GM12878 (cell line): ENCODE results near the gene MFSD11. TPM values are rescaled to one million over a fixed set of nuclear protein-coding genes. Genes with fewer than 3 reads are reported as not detected.

Source experiments
- CHD2 ChIP-seq: IDR thresholded peaks from 2 replicates; pipeline ENCODE4 v1.6.1; 2011; ENCODE audit warnings: low read depth, low read length, improper control_type of control experiment, borderline replicate concordance
- DPF2 ChIP-seq: fragments of 450-650 bp; IDR thresholded peaks from 2 replicates; pipeline ENCODE4 v1.6.1; 2017; ENCODE audit warnings: mild to moderate bottlenecking
- EP300 ChIP-seq, 2 experiments: fragments of 150-350 bp in 1 of 2; IDR thresholded peaks; 2 replicates each; pipeline ENCODE4 v1.6.1; 2011 to 2012; ENCODE audit warnings: low read depth in 2 of 2, low read length in 2 of 2, borderline replicate concordance in 1 of 2, improper control_type of control experiment in 1 of 2, inconsistent platforms in 1 of 2; ENCODE audit not compliant: control insufficient read depth in 1 of 2
- FOS ChIP-seq: IDR thresholded peaks from 3 replicates; pipeline ENCODE4 v1.6.1; 2011; ENCODE audit warnings: borderline replicate concordance; ENCODE audit not compliant: insufficient read length; ENCODE audit errors: extremely low read depth
- HCFC1 ChIP-seq: fragments of 150-350 bp; IDR thresholded peaks from 2 replicates; pipeline ENCODE4 v1.6.1; 2014; ENCODE audit warnings: low read length
- HDAC6 ChIP-seq: fragments of 200-600 bp; sonication (generic); IDR thresholded peaks from one replicate; pipeline ENCODE4 v1.8.0; 2017; ENCODE audit warnings: antibody characterized with exemption; ENCODE audit not compliant: unreplicated experiment
- IRF4 ChIP-seq: IDR thresholded peaks from 2 replicates; pipeline ENCODE4 v1.6.1; 2011; ENCODE audit warnings: low read depth, low read length
- MYB ChIP-seq: fragments of 150-350 bp; IDR thresholded peaks from 2 replicates; pipeline ENCODE4 v1.6.1; 2014; ENCODE audit warnings: mild to moderate bottlenecking, low read depth, low read length, borderline replicate concordance
- MYC ChIP-seq: IDR thresholded peaks from 2 replicates; pipeline ENCODE4 v1.6.1; 2011; ENCODE audit warnings: mild to moderate bottlenecking, low read length, moderate library complexity, inconsistent platforms; ENCODE audit not compliant: insufficient read depth, insufficient replicate concordance, insufficient read length, severe bottlenecking
- NFXL1 ChIP-seq: fragments of 450-650 bp; IDR thresholded peaks from 2 replicates; pipeline ENCODE4 v1.6.1; 2017; ENCODE audit warnings: antibody characterized with exemption, mild to moderate bottlenecking, borderline replicate concordance
- NFYB ChIP-seq: IDR thresholded peaks from 2 replicates; pipeline ENCODE4 v1.6.1; 2011; ENCODE audit warnings: low read depth, mild to moderate bottlenecking, low read length, improper control_type of control experiment, moderate library complexity; ENCODE audit not compliant: insufficient read depth
- NRF1 ChIP-seq: conservative IDR thresholded peaks from 2 replicates; pipeline ENCODE4 v1.6.1; 2011; ENCODE audit warnings: mild to moderate bottlenecking, low read depth, low read length, improper control_type of control experiment
- PAX5 ChIP-seq: IDR thresholded peaks from 2 replicates; pipeline ENCODE4 v1.6.1; 2011; ENCODE audit warnings: low read depth, low read length, borderline replicate concordance
- PML ChIP-seq: IDR thresholded peaks from 2 replicates; pipeline ENCODE4 v1.6.1; 2012; ENCODE audit warnings: low read length, inconsistent platforms
- POLR2AphosphoS2 ChIP-seq: IDR thresholded peaks from 2 replicates; pipeline ENCODE4 v1.6.1; 2011; ENCODE audit warnings: low read depth, mild to moderate bottlenecking, low read length, improper control_type of control experiment, moderate library complexity
- RAD21 ChIP-seq: IDR thresholded peaks from 2 replicates; pipeline ENCODE4 v1.6.1; 2011; ENCODE audit warnings: mild to moderate bottlenecking, low read depth, low read length, moderate library complexity; ENCODE audit not compliant: insufficient read depth
- SREBF1 ChIP-seq: IDR thresholded peaks from 2 replicates; pipeline ENCODE4 v1.6.1; 2012; ENCODE audit warnings: mild to moderate bottlenecking, low read length
- SRF ChIP-seq, 2 experiments: IDR thresholded peaks; 2 replicates each; pipeline ENCODE4 v1.6.1; 2011; ENCODE audit warnings: low read depth in 2 of 2, low read length in 2 of 2, mild to moderate bottlenecking in 1 of 2, moderate library complexity in 1 of 2
- TCF12 ChIP-seq: IDR thresholded peaks from 2 replicates; pipeline ENCODE4 v1.6.1; 2011; ENCODE audit warnings: low read depth, mild to moderate bottlenecking, low read length
- USF1 ChIP-seq: IDR thresholded peaks from 2 replicates; pipeline ENCODE4 v1.6.1; 2011; ENCODE audit warnings: borderline replicate concordance, low read depth, mild to moderate bottlenecking, moderate library complexity, mixed read lengths, low read length; ENCODE audit not compliant: insufficient read depth; ENCODE audit errors: extremely low read length
- ZBTB33 ChIP-seq: fragments of 450-650 bp; IDR thresholded peaks from 2 replicates; pipeline ENCODE4 v1.6.1; 2017; ENCODE audit warnings: mild to moderate bottlenecking
- ZNF274 ChIP-seq: IDR thresholded peaks from one replicate; pipeline ENCODE4 v1.8.0; 2011; ENCODE audit not compliant: insufficient read length, insufficient read depth
- ZNF592 ChIP-seq: fragments of 450-650 bp; IDR thresholded peaks from 2 replicates; pipeline ENCODE4 v1.6.1; 2017; ENCODE audit warnings: mild to moderate bottlenecking, moderate library complexity
- polyA plus RNA-seq, 11 experiments: library from polyadenylated mRNA; depleted of rRNA in 4 of 11; unstranded in 6 of 11; stranded (reverse) in 5 of 11; fragments of >200 nt; fragmentation: Nextera tagmentation in 4 of 11; fragmentation: Illumina TruSeq in 1 of 11; extraction: Ambion mirVana in 4 of 11; extraction: Trizol in 1 of 11; gene quantifications; 1 replicate in 1 of 11; 2 replicates in 10 of 11; pipeline versions ENCODE4 v1.2.1 to v1.2.3, GENCODE V29; 2011 to 2016; ENCODE audit warnings: inconsistent platforms in 2 of 11, missing spikeins in 2 of 11, low read depth in 1 of 11
- total RNA-seq, 4 experiments: library from RNA; depleted of rRNA in 3 of 4; stranded (reverse); fragments of >200 nt in 3 of 4; fragmentation: Illumina TruSeq in 1 of 4; extraction: Trizol in 1 of 4; gene quantifications; 2 replicates each; pipeline versions ENCODE4 v1.2.1 to v1.2.3, GENCODE V29; 2013 to 2021

Gene MFSD11
- total and polyA plus RNA-seq, 10 of the 15 experiments (the other 5 are each of a cell fraction or from before 2014, with no cell fraction given), result 11.0 to 19.4 (median 15.5) TPM

GRCh38 chr17:76726231-76726775 lies 11.6 kb upstream of the MFSD11 start, which contains the start of gene JMJD6 (continued):
- TF ChIP-seq ZBTB33 (no peak), PAX5 (peak; percentile 26; the same call in 1 of the 2 replicates), HDAC6 (peak; percentile 47), FOS (peak; percentile 31), IRF4 (no peak), MYB (no peak), EP300 (IDR thresholded peaks at IDR 0.05; ENCODE audit: borderline replicate concordance in 1 of 2, control insufficient read depth in 1 of 2, low read depth in 2 of 2, low read length in 2 of 2) (no peak), CHD2 (peak; percentile 85), NRF1 (no peak), SREBF1 (no peak), NFXL1 (no peak), TCF12 (peak; percentile 81; the same call in 1 of the 2 replicates), ZNF592 (peak; percentile 100), MYC (no peak), DPF2 (no peak; the same call in none of the 2 replicates), SRF (IDR thresholded peaks at IDR 0.05; ENCODE audit: low read depth in 2 of 2, low read length in 2 of 2) (peak in 1 of 2 experiments; percentile 57; a peak in 1 of 4 replicates), HCFC1 (peak; percentile 79), ZNF274 (no peak), USF1 (no peak), RAD21 (no peak), POLR2AphosphoS2 (0 out of 2 replicates have a peak, but pooled peaks have one; percentile 29), PML (no peak), NFYB (peak; percentile 64; the same call in 1 of the 2 replicates)
